ENCODE results near the gene PXK. TPM values are rescaled to one million over a fixed set of nuclear protein-coding genes. Genes with fewer than 3 reads are reported as not detected.

PXK gene
- total and polyA plus RNA-seq, 4 donors = 6.0 to 15.9 (median 12.6) TPM

GRCh38 chr3:58473275-58473674 lies 140.6 kb downstream of the PXK start:
- H3K4me3 ChIP-seq (ENCODE audit: low read depth in 1 of 3, low read length in 3 of 3) = no peak overlapping the region
- WGBS = 92% methylated on average over 1 of the region's 1 CpG
- H3K4me1 ChIP-seq (ENCODE audit: control insufficient read depth in 4 of 4, insufficient read depth in 4 of 4, low read length in 3 of 4) = peaks cover 22 to 44% (median 33%) of the 10 kb centered on the region in 4 donors
- H3K9ac ChIP-seq (ENCODE audit: low read depth in 1 of 2, low read length in 2 of 2) = no peak overlapping the region
- H3K36me3 ChIP-seq (ENCODE audit: control insufficient read depth in 4 of 4, insufficient read depth in 3 of 4, low read depth in 1 of 4, low read length in 3 of 4) = no peaks in the 10 kb centered on the region
- H3K27me3 ChIP-seq (ENCODE audit: control insufficient read depth in 4 of 4, insufficient read depth in 4 of 4, low read length in 3 of 4) = no peaks in the 10 kb centered on the region
- peak overlapping the region in 1 of 2 donors; percentile 11 for H3K27ac ChIP-seq (ENCODE audit: low read depth in 1 of 2, low read length in 2 of 2)
- TF ChIP-seq EGR1 (IDR thresholded peaks at IDR 0.05; ENCODE audit: low read depth in 2 of 2) (no peak), SP1 (IDR thresholded peaks at IDR 0.05) (no peak), YY1 (IDR thresholded peaks at IDR 0.05) (no peak), JUND (IDR thresholded peaks at IDR 0.05) (no peak)
- DNase-seq (ENCODE audit: low spot score) = no peak
- no peaks in the 10 kb centered on the region for H3K9me3 ChIP-seq (ENCODE audit: control insufficient read depth in 4 of 4, low read length in 3 of 4)

- TF ChIP-seq TAF1 (conservative IDR thresholded peaks at IDR 0.05) = no peak
- TF ChIP-seq ATF3 (IDR thresholded peaks at IDR 0.05) = no peak
- no peak for TF ChIP-seq JUND (IDR thresholded peaks at IDR 0.05)
- TF ChIP-seq RAD21 (IDR thresholded peaks at IDR 0.05) = no peak
- TF ChIP-seq HNF4A (conservative IDR thresholded peaks at IDR 0.05) = no peak
- TF ChIP-seq CTCF (IDR thresholded peaks at IDR 0.05; ENCODE audit: low read depth, low read length, missing input control) = no peak
- TF ChIP-seq HNF4G (IDR thresholded peaks at IDR 0.05) = no peak
- TF ChIP-seq FOXA1 (IDR thresholded peaks at IDR 0.05) = no peak
- TF ChIP-seq GABPA (IDR thresholded peaks at IDR 0.05 in 1 of 2, conservative IDR thresholded peaks at IDR 0.05 in 1 of 2) = no peak
- TF ChIP-seq SP1 (IDR thresholded peaks at IDR 0.05) = no peak
- no peak for TF ChIP-seq YY1 (IDR thresholded peaks at IDR 0.05)
- no peak for TF ChIP-seq NR2F2 (IDR thresholded peaks at IDR 0.05)
- no peak for TF ChIP-seq REST (IDR thresholded peaks at IDR 0.05)
- WGBS = 91% methylated on average over 1 of the region's 1 CpG
Observed at GRCh38 chr3:58474348-58474911, 141.7 kb downstream of the PXK start.

More at GRCh38 chr3:58474348-58474911, 141.7 kb downstream of the PXK start:
- H3K27ac ChIP-seq (ENCODE audit: low read depth in 1 of 2, low read length in 2 of 2) = peak overlapping the region; percentile 55 to 77
- H3K9me3 ChIP-seq (ENCODE audit: control insufficient read depth in 4 of 4, low read length in 3 of 4) = no peaks in the 10 kb centered on the region
- peaks cover 22 to 44% (median 33%) of the 10 kb centered on the region in 4 donors for H3K4me1 ChIP-seq (ENCODE audit: control insufficient read depth in 4 of 4, insufficient read depth in 4 of 4, low read length in 3 of 4)
- no peak overlapping the region for H3K9ac ChIP-seq (ENCODE audit: low read depth in 1 of 2, low read length in 2 of 2)
- H3K36me3 ChIP-seq (ENCODE audit: control insufficient read depth in 4 of 4, insufficient read depth in 3 of 4, low read depth in 1 of 4, low read length in 3 of 4) = no peaks in the 10 kb centered on the region
- no peak for DNase-seq (ENCODE audit: low spot score)
- no peak overlapping the region for H3K4me3 ChIP-seq (ENCODE audit: low read depth in 1 of 3, low read length in 3 of 3)
- H3K27me3 ChIP-seq (ENCODE audit: control insufficient read depth in 4 of 4, insufficient read depth in 4 of 4, low read length in 3 of 4) = no peaks in the 10 kb centered on the region
